Activated effector memory CD4-positive, alpha-beta T cell treated with Interleukin-2 at 50 U/mL for 16 hours (primary cell): ENCODE results near the gene ANXA11.

Source experiments
- DNase-seq: peaks from one replicate; pipeline ENCODE4 v3.0.0-alpha.2; 2020

The ANXA11 gene

DNA sequence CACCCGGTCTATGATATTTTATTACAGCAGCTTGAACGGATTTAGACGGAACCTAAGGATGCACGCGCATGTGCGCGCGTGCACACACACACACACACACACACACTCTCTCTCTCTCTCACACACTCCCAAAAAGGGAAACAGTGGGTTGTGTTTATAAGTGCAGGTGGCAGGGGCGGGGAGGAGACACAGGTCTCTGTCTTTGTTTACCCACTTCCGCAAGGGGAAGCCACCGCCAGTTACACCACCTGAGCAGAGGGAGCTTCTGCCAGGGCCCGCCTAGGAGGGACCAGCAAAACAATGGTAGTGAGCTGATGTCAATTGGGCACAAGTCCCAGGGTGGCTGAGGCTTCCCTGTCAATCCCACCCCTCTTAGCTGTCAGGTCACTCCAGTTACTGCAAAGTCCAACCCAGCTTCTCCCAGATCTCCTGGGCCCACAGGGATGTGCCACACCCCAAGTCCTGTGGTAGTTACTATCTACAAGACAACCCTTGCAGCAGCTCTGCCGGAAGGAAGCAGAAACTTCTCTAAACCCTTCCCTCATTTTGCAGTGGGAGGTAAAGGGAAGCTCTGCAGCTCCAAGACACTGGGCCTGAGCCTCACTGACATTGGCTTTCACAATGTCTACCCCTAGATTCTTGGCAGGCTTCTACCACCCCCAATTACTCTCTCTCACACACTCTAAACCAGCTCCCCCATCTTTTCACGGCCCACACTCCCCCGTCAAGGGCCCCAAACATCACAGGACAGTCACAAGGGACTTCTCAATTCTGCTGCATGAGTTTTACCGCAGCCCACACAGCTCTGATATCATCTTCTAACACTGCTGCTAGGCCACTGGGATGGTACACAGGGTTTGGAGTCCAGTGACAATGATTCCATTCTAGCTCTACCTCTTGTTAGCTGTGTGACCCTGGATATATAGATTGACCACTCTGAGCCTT is 17.6 kb downstream of the ANXA11 start:
- peak; percentile 81 for DNase-seq

- no peak for DNase-seq
Observed at GRCh38 chr10:80187060-80187459, 18.3 kb downstream of the ANXA11 start.

DNA sequence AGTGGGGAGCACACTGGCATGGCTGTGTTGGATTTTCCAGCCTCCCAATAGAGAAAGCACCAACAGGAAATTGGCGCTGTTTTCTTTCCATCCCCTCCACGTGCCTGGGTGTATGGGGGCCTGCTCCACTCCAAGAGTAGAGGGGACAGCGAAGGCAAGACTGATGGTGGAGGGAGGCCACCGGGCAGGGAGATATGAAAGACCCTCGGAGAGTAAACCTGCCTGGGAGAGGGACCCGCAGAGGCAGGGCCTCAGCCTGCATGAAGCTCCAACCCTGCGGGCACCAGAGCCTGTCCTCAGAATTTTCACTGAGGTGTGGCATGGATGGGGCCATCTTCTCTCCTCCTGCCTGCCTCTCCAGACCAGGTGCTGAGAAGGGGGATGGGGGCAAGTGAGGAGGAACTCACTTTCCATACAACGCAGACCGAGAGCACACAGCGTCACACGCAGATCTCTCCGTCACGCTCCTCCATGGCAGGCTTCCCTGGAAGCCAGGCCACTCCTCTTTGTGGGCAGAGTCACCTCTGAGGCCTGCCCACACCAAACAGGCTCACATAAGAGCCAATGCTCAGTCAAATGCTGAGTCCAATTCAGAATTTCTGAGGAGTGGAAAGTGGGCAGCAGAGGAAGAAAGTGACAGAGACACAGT is 18.8 kb downstream of the ANXA11 start:
- DNase-seq, result no peak

DNA sequence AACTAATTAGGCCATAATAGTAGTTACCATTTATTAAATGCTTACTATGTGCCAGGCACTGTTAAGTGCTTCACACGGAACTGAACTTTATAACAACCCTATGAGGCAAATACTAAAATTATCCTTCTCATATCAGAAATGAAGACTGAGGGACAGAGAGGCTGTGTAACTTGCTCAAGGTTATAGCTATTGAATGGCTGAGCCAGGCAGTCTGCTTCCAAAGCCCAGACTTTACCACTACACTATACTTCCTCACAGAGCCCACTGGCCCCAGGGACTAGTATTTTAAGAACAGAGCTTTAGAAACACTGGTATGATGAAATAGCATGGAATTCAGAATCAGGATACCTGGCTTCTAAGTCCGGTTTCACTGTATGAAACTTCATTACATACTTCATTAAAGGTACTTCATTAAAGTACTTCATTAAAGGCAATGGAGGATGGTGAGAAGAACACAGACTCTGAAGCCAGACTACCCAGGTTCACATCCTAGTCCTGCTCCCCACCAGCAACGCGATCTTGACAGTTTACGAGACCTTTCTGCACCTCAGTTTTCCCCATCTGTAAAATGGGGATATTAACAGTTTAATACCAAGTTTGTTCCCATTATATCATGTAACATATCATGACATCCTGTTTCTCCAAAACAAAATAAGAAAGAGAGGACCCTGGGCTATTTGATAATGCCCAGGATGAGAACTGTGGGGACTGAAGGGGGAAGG is 19.6 kb downstream of the ANXA11 start:
- DNase-seq, result no peak

DNA sequence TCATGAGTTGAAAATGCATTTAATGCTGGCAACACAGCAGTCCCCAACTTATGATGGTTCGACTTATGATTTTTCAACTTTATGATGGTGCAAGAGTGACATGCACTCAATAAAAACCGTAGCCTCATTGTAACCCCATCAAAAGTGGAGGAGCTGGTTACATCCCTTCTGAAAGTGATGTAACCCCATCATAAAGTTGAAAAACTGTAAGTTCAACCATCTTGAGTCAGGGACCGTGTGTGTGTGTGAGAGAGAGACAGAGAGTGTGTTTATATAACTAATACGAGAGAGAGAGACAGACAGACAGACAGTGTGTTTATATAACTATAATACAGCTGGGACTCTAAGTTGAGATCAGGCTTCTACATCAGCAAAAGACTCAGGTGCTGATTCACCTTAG is 21.0 kb downstream of the ANXA11 start:
- no peak for DNase-seq

GRCh38 chr10:80183436-80183835 is 21.9 kb downstream of the ANXA11 start:
- DNase-seq, result no peak

DNA sequence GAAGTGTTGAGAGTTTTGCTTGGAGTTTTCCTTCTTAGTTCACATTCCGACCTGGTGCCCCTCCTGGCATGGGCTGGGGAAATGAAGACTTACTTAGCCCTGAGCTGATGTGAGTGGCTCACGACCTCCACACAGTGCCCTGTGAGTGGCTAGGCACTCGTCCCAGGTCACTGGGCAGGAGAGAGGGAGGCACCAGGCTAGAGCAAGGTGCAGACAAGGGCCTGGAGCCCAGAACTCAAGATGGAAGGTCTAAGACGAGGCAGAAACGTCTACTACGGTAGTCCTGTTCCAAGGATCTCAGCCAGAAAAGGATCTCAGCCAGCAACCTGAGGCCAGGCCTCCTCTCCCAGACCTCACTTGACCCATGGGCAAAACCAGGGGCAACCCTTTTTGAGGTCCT is 22.4 kb downstream of the ANXA11 start:
- DNase-seq, result no peak

DNA sequence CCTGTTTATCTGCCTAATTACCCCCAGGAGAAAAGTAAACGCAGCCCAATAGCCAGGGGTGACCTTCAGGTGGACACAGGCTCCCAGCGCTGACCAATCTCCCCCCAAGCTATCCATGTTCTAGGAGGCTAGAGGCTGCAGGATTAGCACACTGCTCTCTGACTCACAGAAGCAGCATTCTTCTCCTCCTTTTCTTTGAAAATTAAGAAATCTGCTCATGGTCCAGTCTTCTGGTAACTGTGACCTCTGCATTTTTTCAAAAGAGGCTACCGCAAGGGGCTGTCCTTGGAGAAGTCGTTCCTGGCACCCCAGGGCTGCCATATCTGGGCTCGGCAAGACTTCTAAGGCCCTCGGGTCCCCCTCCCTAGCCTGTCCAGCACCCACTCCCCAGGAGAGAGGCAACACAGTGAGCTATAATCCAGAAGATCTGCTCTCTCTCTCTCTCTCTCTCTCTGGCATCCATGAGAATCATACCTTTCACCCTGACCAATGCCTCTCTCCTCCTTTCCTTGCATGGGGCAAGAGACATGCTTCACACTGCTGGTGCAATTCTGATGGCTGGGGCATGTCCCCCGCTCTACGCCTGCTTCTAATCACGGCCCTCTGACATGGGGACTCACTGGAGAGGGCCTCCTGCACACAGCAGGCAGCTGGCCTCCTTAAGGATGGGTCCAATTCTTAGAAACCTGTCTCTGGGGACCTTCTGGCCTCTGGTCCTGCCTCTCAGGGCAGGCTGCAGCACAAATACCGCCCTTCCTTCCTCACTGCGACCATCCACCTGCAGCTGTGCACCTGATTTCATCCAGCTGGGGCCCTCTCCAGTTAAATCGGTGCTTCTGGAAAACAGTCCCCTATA is 27.3 kb downstream of the ANXA11 start:
- no peak for DNase-seq

- no peak for DNase-seq
Observed at GRCh38 chr10:80176526-80176925, 28.8 kb downstream of the ANXA11 start.

GRCh38 chr10:80174641-80175395 is 30.5 kb downstream of the ANXA11 start:
- DNase-seq, result no peak

GRCh38 chr10:80173466-80173865 is 31.9 kb downstream of the ANXA11 start:
- no peak for DNase-seq

DNA sequence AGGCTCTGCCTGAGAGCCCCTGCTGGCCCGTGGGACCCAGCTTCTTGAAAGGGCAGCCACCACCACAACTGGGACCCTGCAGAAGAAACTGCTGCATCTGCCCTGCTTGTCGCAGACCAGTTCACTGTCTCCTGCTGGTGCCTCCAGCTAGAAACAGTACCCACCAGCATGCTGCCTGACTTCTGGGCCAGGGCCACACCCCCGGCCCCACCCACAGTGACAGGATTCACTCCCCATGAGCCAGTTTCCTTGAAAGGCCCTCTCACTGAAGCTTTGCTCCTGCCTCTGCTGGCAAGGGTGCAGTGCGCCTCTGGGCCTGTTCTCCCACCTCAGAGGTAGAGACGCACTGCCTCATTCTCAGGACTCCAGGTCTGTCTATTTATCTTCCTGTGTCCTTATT is 32.4 kb downstream of the ANXA11 start:
- no peak for DNase-seq

DNA sequence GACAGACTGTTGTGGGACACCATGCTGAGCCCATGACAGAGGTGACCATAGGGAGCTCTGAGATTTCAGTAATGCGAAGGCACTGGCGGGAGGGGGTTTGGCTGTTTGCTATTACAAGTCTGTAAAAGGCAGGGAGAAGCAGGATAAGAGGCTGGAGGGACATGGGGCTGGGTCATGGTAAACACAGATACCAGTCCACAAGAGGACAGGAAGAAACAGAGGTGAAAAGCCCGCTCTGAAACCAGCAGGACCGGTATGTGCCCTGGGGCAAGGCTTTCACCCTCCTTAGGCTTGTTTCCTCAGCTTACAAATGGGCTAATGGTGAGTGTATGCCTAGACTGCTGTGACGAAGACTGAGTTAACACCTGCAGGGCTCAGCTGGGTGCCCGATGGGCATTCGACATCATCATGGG is 34.1 kb downstream of the ANXA11 start:
- DNase-seq, result no peak

- DNase-seq, result no peak
Observed at GRCh38 chr10:80170641-80171040, 34.7 kb downstream of the ANXA11 start.

DNA sequence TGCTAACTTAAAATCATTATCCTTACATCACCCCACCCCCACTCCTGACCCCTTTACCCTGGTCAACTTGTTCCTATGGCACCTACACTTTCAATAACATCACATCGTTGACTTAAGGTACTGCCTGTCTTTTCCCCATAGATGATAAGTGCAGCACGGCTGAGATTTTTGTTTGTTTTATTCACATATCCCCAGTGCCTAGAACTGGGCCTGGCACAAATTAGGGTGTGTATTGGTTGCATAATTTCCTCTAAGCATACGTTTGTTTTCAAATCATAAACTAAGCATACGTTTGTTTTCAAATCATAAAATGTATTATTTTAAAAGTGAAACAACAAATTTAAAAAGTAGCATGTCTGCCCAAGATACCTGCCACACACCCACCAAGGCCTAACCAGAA is 35.3 kb downstream of the ANXA11 start:
- no peak for DNase-seq

GRCh38 chr10:80168679-80169380 is 36.5 kb downstream of the ANXA11 start:
- DNase-seq, result peak; percentile 13

DNA sequence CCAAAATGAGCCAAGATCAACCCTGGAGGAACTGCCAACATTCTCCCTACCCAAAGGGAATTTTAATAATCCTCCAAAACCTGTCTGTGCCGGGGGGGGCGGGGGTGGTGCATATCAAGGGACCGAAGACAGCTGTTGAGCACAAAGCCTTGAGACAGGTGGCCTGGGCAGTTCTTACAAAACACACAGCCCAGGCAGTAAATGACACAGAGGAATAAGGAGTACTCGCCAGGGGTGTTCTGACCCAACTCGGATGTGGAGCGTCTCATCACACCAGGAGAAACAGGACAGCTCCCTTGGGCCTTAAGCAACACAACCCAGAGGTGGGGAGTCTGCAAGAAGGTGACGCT is 37.2 kb downstream of the ANXA11 start:
- DNase-seq, result no peak

- DNase-seq, result no peak
Observed at GRCh38 chr10:80167471-80168161, 37.7 kb downstream of the ANXA11 start.

- DNase-seq, result no peak
Observed at GRCh38 chr10:80166581-80167470, 38.5 kb downstream of the ANXA11 start.

DNA sequence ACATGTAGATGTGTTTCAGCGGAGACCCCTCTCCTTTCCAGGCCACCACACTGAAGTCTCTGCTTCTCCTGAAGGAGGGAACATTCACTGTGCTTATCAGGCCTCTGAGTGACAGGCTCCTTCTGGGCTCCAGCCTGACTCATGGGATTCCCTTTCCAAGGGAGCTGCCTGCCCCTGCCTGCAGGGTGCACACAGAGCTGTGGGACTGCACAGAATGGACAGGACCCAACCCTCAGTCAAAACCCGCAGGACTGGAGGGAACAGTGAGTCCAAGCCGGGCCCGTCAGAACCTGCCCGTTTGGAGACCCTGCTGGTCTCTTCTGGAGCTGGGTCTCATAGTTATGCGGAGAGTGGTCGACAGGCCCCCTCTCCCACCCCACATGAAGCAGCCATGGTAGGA is 40.2 kb downstream of the ANXA11 start:
- DNase-seq, result no peak
